Tibial nerve (tissue), 4 donors: ENCODE measurements around the gene CEP95. TPM values are rescaled to one million over a fixed set of nuclear protein-coding genes. Genes with fewer than 3 reads are reported as not detected.

Source experiments
- DNase-seq, 2 donors: peaks; one replicate each; pipeline ENCODE4 v3.0.0-alpha.2; 2019; ENCODE audit warnings: low spot score in 2 of 2
- H3K27ac ChIP-seq, 4 donors: fragments of 200-600 bp; sonication (generic) in 3 of 4; one replicate each; pipeline ENCODE4 v1.5.1; 2017 to 2019; ENCODE audit warnings: mild to moderate bottlenecking in 1 of 4
- H3K27me3 ChIP-seq, 2 donors: fragments of 200-600 bp; sonication (generic) in 1 of 2; one replicate each; pipeline versions ENCODE4 v1.5.1 to v1.6.0; 2017 to 2019
- H3K36me3 ChIP-seq, 3 donors: fragments of 200-600 bp; sonication (generic); one replicate each; pipeline ENCODE4 v1.5.1; 2018 to 2019
- H3K4me1 ChIP-seq, 4 donors: fragments of 200-600 bp; sonication (generic) in 3 of 4; one replicate each; pipeline ENCODE4 v1.5.1; 2017 to 2019
- H3K4me3 ChIP-seq, 4 donors: fragments of 200-600 bp; sonication (generic) in 3 of 4; one replicate each; pipeline ENCODE4 v1.5.1; 2017 to 2019; ENCODE audit warnings: mild to moderate bottlenecking in 1 of 4, moderate library complexity in 1 of 4
- H3K9me3 ChIP-seq, 4 donors: fragments of 200-600 bp; sonication (generic) in 3 of 4; one replicate each; pipeline ENCODE4 v1.5.1; 2017 to 2019
- EP300 ChIP-seq, 2 donors: sonication (generic); formaldehyde crosslinking; IDR thresholded peaks; one replicate each; pipeline ENCODE4 v1.6.1; 2017; ENCODE audit warnings: antibody characterized with exemption in 2 of 2, mild to moderate bottlenecking in 1 of 2
- POLR2A ChIP-seq, 2 donors: fragments of 450-650 bp; IDR thresholded peaks; one replicate each; pipeline ENCODE4 v1.6.1; 2017; ENCODE audit warnings: antibody characterized with exemption in 2 of 2, mild to moderate bottlenecking in 2 of 2, moderate library complexity in 2 of 2
- WGBS, 2 donors: methylation state at CpG; one replicate each; pipeline ENCODE4 v1.1.5; 2018; 5-methylcytosine and 5-hydroxymethylcytosine counted together
- total RNA-seq, 4 donors: library from RNA; depleted of rRNA; stranded (reverse); fragments of >200 nt; gene quantifications; one replicate each; pipeline ENCODE4 v1.1.0, GENCODE V29; 2016
- TF ChIP-seq, protein P1 (sequence below), 5 experiments: fragments of 200-600 bp in 3 of 5; fragments of 450-650 bp in 2 of 5; sonication (generic) in 3 of 5; IDR thresholded peaks; one replicate each; pipeline ENCODE4 v1.5.1; 2016 to 2019; ENCODE audit warnings: antibody characterized with exemption in 5 of 5, mild to moderate bottlenecking in 3 of 5, moderate library complexity in 2 of 5

Gene CEP95
- total RNA-seq, 4 donors from 2014 or later: 45.7 to 73.9 (median 59.3) TPM

DNA sequence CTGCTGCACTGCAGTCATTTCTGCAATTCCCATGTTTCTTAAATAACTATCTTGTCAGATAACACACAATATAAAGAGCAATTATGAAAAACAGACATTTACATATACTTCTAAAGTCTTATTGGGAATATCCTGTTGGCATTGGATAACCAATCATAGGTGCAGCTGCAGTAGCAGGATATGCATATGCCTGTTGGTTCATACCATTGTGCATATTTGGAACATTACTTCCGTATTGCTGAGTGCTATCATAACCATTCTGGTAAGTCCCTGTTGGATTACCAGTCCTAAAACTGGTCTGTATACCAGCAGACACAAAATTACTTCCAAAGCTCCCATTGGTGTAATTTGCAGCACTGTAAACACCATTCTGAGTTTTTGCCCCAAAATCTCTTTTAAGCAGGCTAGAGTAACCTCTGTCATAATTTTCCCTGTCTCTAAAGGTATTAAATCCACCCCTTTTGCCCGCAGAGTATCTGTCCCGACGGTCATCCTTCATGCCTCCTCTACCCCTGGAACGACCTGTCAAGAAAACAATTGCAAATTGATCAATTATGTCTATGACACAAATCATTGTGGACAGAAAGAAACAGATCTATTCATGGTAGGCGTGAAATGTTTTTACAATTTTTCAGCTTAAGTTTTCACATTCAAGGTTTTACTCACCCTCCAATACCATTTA is 6.8 kb upstream of the CEP95 start:
- WGBS, 2 donors: 77 to 78% methylated on average over 6 of the region's 6 CpGs
- H3K4me3 ChIP-seq: no peak overlapping the region
- no peak for TF ChIP-seq POLR2A (IDR thresholded peaks at IDR 0.05)
- TF ChIP-seq, protein P1, sequence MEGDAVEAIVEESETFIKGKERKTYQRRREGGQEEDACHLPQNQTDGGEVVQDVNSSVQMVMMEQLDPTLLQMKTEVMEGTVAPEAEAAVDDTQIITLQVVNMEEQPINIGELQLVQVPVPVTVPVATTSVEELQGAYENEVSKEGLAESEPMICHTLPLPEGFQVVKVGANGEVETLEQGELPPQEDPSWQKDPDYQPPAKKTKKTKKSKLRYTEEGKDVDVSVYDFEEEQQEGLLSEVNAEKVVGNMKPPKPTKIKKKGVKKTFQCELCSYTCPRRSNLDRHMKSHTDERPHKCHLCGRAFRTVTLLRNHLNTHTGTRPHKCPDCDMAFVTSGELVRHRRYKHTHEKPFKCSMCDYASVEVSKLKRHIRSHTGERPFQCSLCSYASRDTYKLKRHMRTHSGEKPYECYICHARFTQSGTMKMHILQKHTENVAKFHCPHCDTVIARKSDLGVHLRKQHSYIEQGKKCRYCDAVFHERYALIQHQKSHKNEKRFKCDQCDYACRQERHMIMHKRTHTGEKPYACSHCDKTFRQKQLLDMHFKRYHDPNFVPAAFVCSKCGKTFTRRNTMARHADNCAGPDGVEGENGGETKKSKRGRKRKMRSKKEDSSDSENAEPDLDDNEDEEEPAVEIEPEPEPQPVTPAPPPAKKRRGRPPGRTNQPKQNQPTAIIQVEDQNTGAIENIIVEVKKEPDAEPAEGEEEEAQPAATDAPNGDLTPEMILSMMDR (IDR thresholded peaks at IDR 0.05): no peak
- TF ChIP-seq EP300 (IDR thresholded peaks at IDR 0.05): no peak
- H3K4me1 ChIP-seq: peaks cover 0 to 88% (median 40%) of the 10 kb centered on the region in 4 donors
- DNase-seq: no peak
- no peak overlapping the region for H3K27ac ChIP-seq
- no peaks in the 10 kb centered on the region for H3K9me3 ChIP-seq
- H3K36me3 ChIP-seq: peaks cover 15 to 69% (median 49%) of the 10 kb centered on the region in 3 donors
- H3K27me3 ChIP-seq: no peaks in the 10 kb centered on the region

DNA sequence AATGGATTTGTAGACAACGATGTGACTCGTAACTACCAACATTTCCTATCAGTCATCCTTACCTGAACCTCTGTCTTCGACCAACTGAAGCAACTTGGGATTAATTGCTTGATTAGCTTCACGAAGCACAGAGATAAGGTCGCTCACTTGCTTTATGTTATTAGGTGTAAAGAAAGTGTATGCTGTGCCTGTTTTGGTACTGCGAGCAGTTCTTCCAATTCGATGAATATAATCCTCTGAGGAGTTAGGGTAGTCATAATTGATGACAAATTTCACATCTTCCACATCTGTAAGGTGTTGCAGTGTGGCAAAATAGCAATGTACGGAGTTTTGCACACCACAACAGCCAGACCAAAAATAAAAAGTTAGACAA is 6.3 kb upstream of the CEP95 start:
- Histone ChIP-seq H3K4me3 (no peak overlapping the region), H3K36me3 (peaks cover 15 to 69% (median 49%) of the 10 kb centered on the region in 3 donors), H3K27me3 (no peaks in the 10 kb centered on the region), H3K27ac (no peak overlapping the region), H3K9me3 (no peaks in the 10 kb centered on the region), H3K4me1 (peaks cover 0 to 83% (median 35%) of the 10 kb centered on the region in 4 donors)
- TF ChIP-seq, protein P1 (IDR thresholded peaks at IDR 0.05): no peak
- no peak for TF ChIP-seq EP300 (IDR thresholded peaks at IDR 0.05)
- TF ChIP-seq POLR2A (IDR thresholded peaks at IDR 0.05): no peak
- WGBS, 2 donors: 86 to 89% methylated on average over 8 of the region's 8 CpGs
- no peak for DNase-seq

DNA sequence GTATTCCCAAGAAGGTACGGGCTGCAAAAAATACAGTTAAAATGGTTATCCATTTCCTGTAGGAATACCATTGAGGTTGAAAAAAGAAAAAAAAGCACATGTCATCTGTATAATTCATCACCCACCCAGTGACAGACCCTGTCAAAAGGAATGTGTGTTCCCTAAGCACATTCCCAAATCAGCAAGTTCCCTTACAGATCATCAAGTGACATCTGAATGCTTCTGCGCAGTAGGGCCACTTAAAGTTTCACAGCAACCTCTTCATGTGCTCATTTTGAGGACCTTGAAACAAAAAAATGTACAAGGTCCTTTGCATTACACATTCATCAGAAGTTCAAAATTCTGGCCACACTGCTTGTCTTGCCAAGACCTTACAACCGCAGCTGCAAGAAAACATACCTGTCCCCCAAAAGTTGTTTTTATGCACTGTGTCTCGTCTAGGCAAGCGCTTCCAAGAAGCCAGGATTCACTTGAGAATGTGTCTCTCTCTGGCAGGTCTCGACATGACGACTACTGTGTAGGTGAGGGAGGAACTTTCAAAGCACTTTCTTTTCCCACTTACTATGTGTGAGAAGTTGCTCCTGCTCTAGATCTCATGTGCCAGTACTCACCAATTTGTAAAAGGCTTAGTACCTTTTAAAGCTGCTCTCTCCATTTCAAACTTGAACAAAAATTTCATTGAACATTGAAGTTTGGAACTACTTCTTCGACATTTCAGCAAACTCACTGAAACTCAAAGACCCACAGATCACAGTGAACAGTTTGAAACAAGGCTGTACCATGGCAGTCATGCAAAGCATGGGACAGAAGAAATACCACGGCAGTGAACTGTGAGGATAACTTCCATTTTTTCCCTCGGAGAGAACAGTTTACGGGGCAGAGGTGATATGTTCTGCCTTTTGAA is 5.7 kb upstream of the CEP95 start:
- no peak for DNase-seq
- H3K27ac ChIP-seq: no peak overlapping the region
- H3K27me3 ChIP-seq: no peaks in the 10 kb centered on the region
- H3K9me3 ChIP-seq: no peaks in the 10 kb centered on the region
- peaks cover 0 to 77% (median 28%) of the 10 kb centered on the region in 4 donors for H3K4me1 ChIP-seq
- peaks cover 15 to 69% (median 49%) of the 10 kb centered on the region in 3 donors for H3K36me3 ChIP-seq
- no peak overlapping the region for H3K4me3 ChIP-seq
- WGBS, 2 donors: 80 to 82% methylated on average over 11 of the region's 11 CpGs
- TF ChIP-seq EP300 (IDR thresholded peaks at IDR 0.05) (no peak), POLR2A (IDR thresholded peaks at IDR 0.05) (no peak)
- TF ChIP-seq, protein P1 (IDR thresholded peaks at IDR 0.05): no peak

DNA sequence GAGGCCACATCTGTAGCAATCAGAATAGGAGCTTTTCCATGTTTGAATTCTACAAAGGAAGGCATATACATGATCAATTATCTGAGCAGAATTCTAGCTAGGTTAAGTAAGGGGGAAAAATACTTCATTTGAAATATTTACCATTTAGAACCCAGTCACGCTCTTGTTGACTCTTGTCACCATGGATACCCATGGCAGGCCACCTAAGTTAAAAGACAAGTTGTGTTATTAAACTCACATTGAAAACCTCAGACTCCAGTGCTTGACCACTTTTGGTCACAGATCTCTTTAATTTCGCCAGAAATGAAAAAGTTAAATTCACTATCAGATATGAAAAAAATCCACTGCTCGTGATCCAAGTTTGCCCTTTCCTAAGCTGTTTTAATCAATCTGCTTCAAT is 4.8 kb upstream of the CEP95 start:
- DNase-seq: no peak
- Histone ChIP-seq H3K27me3 (no peaks in the 10 kb centered on the region), H3K9me3 (no peaks in the 10 kb centered on the region), H3K36me3 (peaks cover 15 to 69% (median 49%) of the 10 kb centered on the region in 3 donors), H3K4me1 (peaks cover 0 to 75% (median 27%) of the 10 kb centered on the region in 4 donors), H3K4me3 (no peak overlapping the region), H3K27ac (peak overlapping the region in 1 of 4 donors; percentile 96)
- TF ChIP-seq EP300 (IDR thresholded peaks at IDR 0.05): no peak
- no peak for TF ChIP-seq POLR2A (IDR thresholded peaks at IDR 0.05)
- TF ChIP-seq, protein P1 (IDR thresholded peaks at IDR 0.05): no peak
- WGBS, 2 donors: 65 to 73% methylated on average over 3 of the region's 3 CpGs

DNA sequence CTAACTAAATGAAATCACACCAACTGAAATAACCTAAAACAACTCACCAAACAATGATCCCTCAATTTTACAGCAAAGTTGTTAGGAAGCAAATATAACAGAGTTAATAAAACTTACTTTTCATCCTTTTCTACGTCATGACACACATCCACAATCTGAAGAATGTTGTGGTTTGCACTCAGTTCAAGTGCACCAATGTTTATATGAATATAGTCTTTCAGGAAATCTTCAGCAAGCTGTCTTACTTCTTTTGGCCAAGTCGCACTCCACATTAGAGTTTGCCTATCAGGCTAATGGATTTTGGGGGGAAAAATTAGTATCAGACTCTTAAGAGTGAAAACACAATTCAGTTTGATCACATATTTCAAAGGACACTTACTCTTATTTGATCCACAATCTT is 4.0 kb upstream of the CEP95 start:
- no peaks in the 10 kb centered on the region for H3K9me3 ChIP-seq
- no peak overlapping the region for H3K4me3 ChIP-seq
- H3K4me1 ChIP-seq: peaks cover 0 to 71% (median 29%) of the 10 kb centered on the region in 4 donors
- DNase-seq: no peak
- TF ChIP-seq POLR2A (IDR thresholded peaks at IDR 0.05) (no peak), EP300 (IDR thresholded peaks at IDR 0.05) (no peak)
- TF ChIP-seq, protein P1 (IDR thresholded peaks at IDR 0.05): no peak
- peak overlapping the region in 1 of 4 donors; percentile 96 for H3K27ac ChIP-seq
- H3K36me3 ChIP-seq: peaks cover 15 to 64% (median 49%) of the 10 kb centered on the region in 3 donors
- H3K27me3 ChIP-seq: no peaks in the 10 kb centered on the region
- 64 to 76% methylated on average over 2 of the region's 2 CpGs for WGBS, 2 donors
